Vagina (tissue), 2 donors: ENCODE data around the gene EIF3F.

Experiments
- CTCF ChIP-seq, 3 experiments: fragments of 450-650 bp in 2 of 3; fragments of 200-600 bp in 1 of 3; sonication (generic) in 1 of 3; IDR thresholded peaks; one replicate each; pipeline ENCODE4 v1.5.1; 2017 to 2019; ENCODE audit warnings: antibody characterized with exemption in 3 of 3, mild to moderate bottlenecking in 2 of 3, moderate library complexity in 2 of 3
- POLR2A ChIP-seq, 2 donors: fragments of 450-650 bp; IDR thresholded peaks; one replicate each; pipeline ENCODE4 v1.6.1; 2017; ENCODE audit warnings: antibody characterized with exemption in 2 of 2, mild to moderate bottlenecking in 2 of 2, moderate library complexity in 2 of 2

- no peak for TF ChIP-seq CTCF (IDR thresholded peaks at IDR 0.05)
- TF ChIP-seq POLR2A (IDR thresholded peaks at IDR 0.05) = no peak
Observed at GRCh38 chr11:8034106-8034585, 47.0 kb downstream of the EIF3F start.
